ENCODE measurements around the gene RACGAP1. TPM values are rescaled to one million over a fixed set of nuclear protein-coding genes. Genes with fewer than 3 reads are reported as not detected.

Gene RACGAP1
- total and polyA plus RNA-seq, 2 donors (not counting 1 experiment from before 2014, with no cell fraction given), result 4.1 to 14.2 TPM

- CTCF ChIA-PET, result interaction anchor here (0.5 to 2.0 kb wide), 2 partner anchors 48 to 165 kb away, joined by 4 to 10 read pairs; no protein-coding TSS in a partner anchor
- no peaks in the 10 kb centered on the region for H3K9me3 Mint-ChIP-seq (ENCODE audit: insufficient read depth)
Measured at GRCh38 chr12:50014342-50014741, 11.0 kb downstream of the RACGAP1 start.

DNA sequence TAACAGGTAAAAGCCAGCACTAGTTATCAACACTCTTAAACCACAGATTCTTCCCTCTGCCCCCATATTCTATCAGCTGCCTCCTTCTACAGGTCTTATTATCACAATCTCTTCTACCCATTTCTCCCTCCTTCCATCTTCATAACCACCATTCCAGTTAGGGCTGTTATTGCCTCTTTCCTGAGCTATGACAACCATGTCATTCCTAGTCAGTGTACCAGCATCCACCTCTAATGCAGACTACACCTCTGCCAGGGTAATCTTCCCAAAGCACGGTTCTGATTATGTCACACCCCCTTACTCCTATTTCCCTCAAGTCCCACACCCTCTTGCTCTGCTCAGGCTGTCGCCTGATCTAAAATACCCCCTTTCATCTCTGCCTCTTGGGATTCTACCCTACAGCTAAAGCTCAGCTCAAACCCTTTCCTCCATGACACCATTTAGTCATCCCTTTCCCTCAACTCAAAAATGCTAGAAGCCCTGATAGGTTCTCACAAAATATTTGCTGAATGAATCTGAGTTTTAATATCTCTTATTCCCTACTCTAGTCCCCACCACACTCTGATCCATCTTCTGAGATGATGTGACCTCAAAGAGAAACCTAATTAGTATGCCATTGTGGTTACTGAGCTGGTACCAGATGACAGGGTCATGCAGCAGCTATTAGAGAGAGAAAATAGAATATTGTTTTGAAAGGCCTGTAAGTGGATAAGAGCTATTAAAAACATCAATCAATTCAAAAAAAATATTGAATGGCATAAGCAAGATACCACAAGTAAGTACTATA is 11.7 kb downstream of the RACGAP1 start:
- H3K27ac Mint-ChIP-seq, result no peak overlapping the region
- 59% methylated on average over 2 of the region's 2 CpGs for WGBS (ENCODE audit: insufficient coverage)
- no peaks in the 10 kb centered on the region for H4K20me1 ChIP-seq (ENCODE audit: control insufficient read depth, insufficient read depth, low read length, poor library complexity, severe bottlenecking)
- no peaks in the 10 kb centered on the region for H3K9me3 ChIP-seq (ENCODE audit: control extremely low read depth in 1 of 3, control insufficient read depth in 2 of 3, insufficient read depth in 1 of 3, low read length in 2 of 3)
- no peak for ATAC-seq (ENCODE audit: low read depth)
- H2AFZ ChIP-seq (ENCODE audit: insufficient read depth, low read depth, low read length, poor library complexity, severe bottlenecking), result no peak overlapping the region
- no peak overlapping the region for H3K4me2 ChIP-seq (replicated peaks; ENCODE audit: low read depth, low read length, poor library complexity, severe bottlenecking)
- peaks cover 0 to 2% of the 10 kb centered on the region in 2 experiments for H3K36me3 ChIP-seq (replicated peaks in 1 of 2; ENCODE audit: control extremely low read depth in 1 of 2, control insufficient read depth in 1 of 2, extremely low read depth in 1 of 2, insufficient read depth in 2 of 2, low read length in 1 of 2)
- CTCF ChIA-PET, result interaction anchor here (0.5 to 2.0 kb wide), 2 partner anchors 47 to 165 kb away, joined by 4 to 10 read pairs; no protein-coding TSS in a partner anchor
- no peak for DNase-seq
- POLR2A ChIA-PET, result no interaction called here
- no peaks in the 10 kb centered on the region for H3K27me3 Mint-ChIP-seq
- H3K9ac ChIP-seq (ENCODE audit: low read length), result no peak overlapping the region
- peaks cover 43% of the 10 kb centered on the region for H3K79me2 ChIP-seq (ENCODE audit: control insufficient read depth, insufficient read depth, low read length)
- H3K4me1 ChIP-seq (ENCODE audit: control insufficient read depth in 2 of 2, insufficient read depth in 2 of 2, low read length in 2 of 2), result no peaks in the 10 kb centered on the region
- H3K9me3 Mint-ChIP-seq (ENCODE audit: insufficient read depth), result no peaks in the 10 kb centered on the region
- TF ChIP-seq EZH2 (IDR thresholded peaks at IDR 0.05; ENCODE audit: borderline replicate concordance, insufficient read depth, low read depth, low read length, poor library complexity, severe bottlenecking), result no peak
- TF ChIP-seq, protein P1, sequence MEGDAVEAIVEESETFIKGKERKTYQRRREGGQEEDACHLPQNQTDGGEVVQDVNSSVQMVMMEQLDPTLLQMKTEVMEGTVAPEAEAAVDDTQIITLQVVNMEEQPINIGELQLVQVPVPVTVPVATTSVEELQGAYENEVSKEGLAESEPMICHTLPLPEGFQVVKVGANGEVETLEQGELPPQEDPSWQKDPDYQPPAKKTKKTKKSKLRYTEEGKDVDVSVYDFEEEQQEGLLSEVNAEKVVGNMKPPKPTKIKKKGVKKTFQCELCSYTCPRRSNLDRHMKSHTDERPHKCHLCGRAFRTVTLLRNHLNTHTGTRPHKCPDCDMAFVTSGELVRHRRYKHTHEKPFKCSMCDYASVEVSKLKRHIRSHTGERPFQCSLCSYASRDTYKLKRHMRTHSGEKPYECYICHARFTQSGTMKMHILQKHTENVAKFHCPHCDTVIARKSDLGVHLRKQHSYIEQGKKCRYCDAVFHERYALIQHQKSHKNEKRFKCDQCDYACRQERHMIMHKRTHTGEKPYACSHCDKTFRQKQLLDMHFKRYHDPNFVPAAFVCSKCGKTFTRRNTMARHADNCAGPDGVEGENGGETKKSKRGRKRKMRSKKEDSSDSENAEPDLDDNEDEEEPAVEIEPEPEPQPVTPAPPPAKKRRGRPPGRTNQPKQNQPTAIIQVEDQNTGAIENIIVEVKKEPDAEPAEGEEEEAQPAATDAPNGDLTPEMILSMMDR (IDR thresholded peaks at IDR 0.05), result no peak
- intact Hi-C loops (cut with micrococcal nuclease), result no loop called here
- peaks cover 2% of the 10 kb centered on the region for H3K4me1 Mint-ChIP-seq
- no peak overlapping the region for H3K4me3 Mint-ChIP-seq
- H3K4me3 ChIP-seq (ENCODE audit: control extremely low read depth in 1 of 5, extremely low read depth in 1 of 5, insufficient read depth in 1 of 5, low read depth in 2 of 5, low read length in 4 of 5), result no peak overlapping the region
- no peaks in the 10 kb centered on the region for H3K27me3 ChIP-seq (replicated peaks in 1 of 4; ENCODE audit: control extremely low read depth in 1 of 4, control insufficient read depth in 3 of 4, insufficient read depth in 4 of 4, low read length in 3 of 4)
- H3K27ac ChIP-seq (ENCODE audit: low read length in 2 of 2), result no peak overlapping the region

More at GRCh38 chr12:50014342-50014741, 11.0 kb downstream of the RACGAP1 start:
- Histone ChIP-seq H3K4me3 (ENCODE audit: control extremely low read depth in 1 of 5, extremely low read depth in 1 of 5, insufficient read depth in 1 of 5, low read depth in 2 of 5, low read length in 4 of 5) (no peak overlapping the region), H3K4me1 (ENCODE audit: control insufficient read depth in 2 of 2, insufficient read depth in 2 of 2, low read length in 2 of 2) (no peaks in the 10 kb centered on the region), H3K79me2 (ENCODE audit: control insufficient read depth, insufficient read depth, low read length) (peaks cover 46% of the 10 kb centered on the region), H3K27ac (ENCODE audit: low read length in 2 of 2) (no peak overlapping the region), H3K9me3 (ENCODE audit: control extremely low read depth in 1 of 3, control insufficient read depth in 2 of 3, insufficient read depth in 1 of 3, low read length in 2 of 3) (no peaks in the 10 kb centered on the region), H3K9ac (ENCODE audit: low read length) (no peak overlapping the region), H4K20me1 (ENCODE audit: control insufficient read depth, insufficient read depth, low read length, poor library complexity, severe bottlenecking) (no peaks in the 10 kb centered on the region), H3K4me2 (replicated peaks; ENCODE audit: low read depth, low read length, poor library complexity, severe bottlenecking) (no peak overlapping the region), H2AFZ (ENCODE audit: insufficient read depth, low read depth, low read length, poor library complexity, severe bottlenecking) (no peak overlapping the region), H3K36me3 (replicated peaks in 1 of 2; ENCODE audit: control extremely low read depth in 1 of 2, control insufficient read depth in 1 of 2, extremely low read depth in 1 of 2, insufficient read depth in 2 of 2, low read length in 1 of 2) (peaks cover 0 to 2% of the 10 kb centered on the region in 2 experiments), H3K27me3 (replicated peaks in 1 of 4; ENCODE audit: control extremely low read depth in 1 of 4, control insufficient read depth in 3 of 4, insufficient read depth in 4 of 4, low read length in 3 of 4) (no peaks in the 10 kb centered on the region)
- no peak for DNase-seq
- intact Hi-C loops (cut with micrococcal nuclease), result no loop called here
- Mint-ChIP-seq H3K27ac (no peak overlapping the region), H3K27me3 (no peaks in the 10 kb centered on the region), H3K4me1 (peaks cover 2% of the 10 kb centered on the region), H3K4me3 (no peak overlapping the region)
- no peak for TF ChIP-seq EZH2 (IDR thresholded peaks at IDR 0.05; ENCODE audit: borderline replicate concordance, insufficient read depth, low read depth, low read length, poor library complexity, severe bottlenecking)
- TF ChIP-seq, protein P1 (IDR thresholded peaks at IDR 0.05), result no peak
- POLR2A ChIA-PET, result no interaction called here
- WGBS (ENCODE audit: insufficient coverage), result 83% methylated on average over 2 of the region's 3 CpGs
- ATAC-seq (ENCODE audit: low read depth), result no peak

Data from B cell (primary cell).